ENCODE measurements around the gene PTPRR. TPM values are rescaled to one million over a fixed set of nuclear protein-coding genes. Genes with fewer than 3 reads are reported as not detected.

The PTPRR gene
- total and polyA plus RNA-seq, 4 donors: 0.17 to 1.5 (median 0.61) TPM

GRCh38 chr12:70641691-70642090 lies 278.8 kb downstream of the PTPRR start:
- no peak for TF ChIP-seq CTCF (IDR thresholded peaks at IDR 0.05; ENCODE audit: control extremely low read depth, extremely low read depth)
- Histone ChIP-seq H3K4me1 (ENCODE audit: control insufficient read depth in 5 of 5, insufficient read depth in 5 of 5, low read length in 5 of 5) (peaks cover 2 to 18% (median 6%) of the 10 kb centered on the region in 5 donors), H3K9ac (ENCODE audit: insufficient read depth in 1 of 2, low read length in 2 of 2) (no peak overlapping the region), H3K27ac (ENCODE audit: low read depth in 1 of 2, low read length in 1 of 2) (no peak overlapping the region), H3K36me3 (ENCODE audit: control insufficient read depth in 4 of 4, insufficient read depth in 4 of 4, low read length in 4 of 4) (no peaks in the 10 kb centered on the region), H3K9me3 (ENCODE audit: control insufficient read depth in 4 of 4, insufficient read depth in 3 of 4, low read length in 3 of 4) (no peaks in the 10 kb centered on the region), H3K4me3 (no peak overlapping the region), H3K27me3 (ENCODE audit: control insufficient read depth in 3 of 3, insufficient read depth in 3 of 3, low read length in 2 of 3) (no peaks in the 10 kb centered on the region)
- DNase-seq (peak in 2 of 3 donors; percentile 17 to 49), ATAC-seq (ENCODE audit: insufficient read depth, low FRiP score) (no peak)
- WGBS, 2 donors: 67 to 72% methylated on average over 2 of the region's 2 CpGs

- DNase-seq (no peak), ATAC-seq (ENCODE audit: insufficient read depth, low FRiP score) (no peak)
- no peaks in the 10 kb centered on the region for H3K27me3 ChIP-seq (ENCODE audit: control insufficient read depth in 3 of 3, insufficient read depth in 3 of 3, low read length in 2 of 3)
- H3K4me1 ChIP-seq (ENCODE audit: control insufficient read depth in 5 of 5, insufficient read depth in 5 of 5, low read length in 5 of 5): peaks cover under 1 to 11% (median 4%) of the 10 kb centered on the region in 5 donors
- 82 to 100% methylated on average over 1 of the region's 1 CpG for WGBS, 2 donors
- H3K27ac ChIP-seq (ENCODE audit: low read depth in 1 of 2, low read length in 1 of 2): no peak overlapping the region
- H3K9ac ChIP-seq (ENCODE audit: insufficient read depth in 1 of 2, low read length in 2 of 2): no peak overlapping the region
- no peak for TF ChIP-seq CTCF (IDR thresholded peaks at IDR 0.05; ENCODE audit: control extremely low read depth, extremely low read depth)
- H3K9me3 ChIP-seq (ENCODE audit: control insufficient read depth in 4 of 4, insufficient read depth in 3 of 4, low read length in 3 of 4): no peaks in the 10 kb centered on the region
- H3K36me3 ChIP-seq (ENCODE audit: control insufficient read depth in 4 of 4, insufficient read depth in 4 of 4, low read length in 4 of 4): no peaks in the 10 kb centered on the region
- no peak overlapping the region for H3K4me3 ChIP-seq
These were observed 279.6 kb downstream of the PTPRR start for GRCh38 chr12:70640901-70641300.

GRCh38 chr12:70639535-70639934 lies 281.0 kb downstream of the PTPRR start:
- no peak for ATAC-seq (ENCODE audit: insufficient read depth, low FRiP score)
- Histone ChIP-seq H3K27ac (ENCODE audit: low read depth in 1 of 2, low read length in 1 of 2) (no peak overlapping the region), H3K4me3 (no peak overlapping the region), H3K9ac (ENCODE audit: insufficient read depth in 1 of 2, low read length in 2 of 2) (no peak overlapping the region), H3K36me3 (ENCODE audit: control insufficient read depth in 4 of 4, insufficient read depth in 4 of 4, low read length in 4 of 4) (no peaks in the 10 kb centered on the region), H3K27me3 (ENCODE audit: control insufficient read depth in 3 of 3, insufficient read depth in 3 of 3, low read length in 2 of 3) (no peaks in the 10 kb centered on the region), H3K4me1 (ENCODE audit: control insufficient read depth in 5 of 5, insufficient read depth in 5 of 5, low read length in 5 of 5) (peaks cover 0 to 7% (median 0%) of the 10 kb centered on the region in 5 donors), H3K9me3 (ENCODE audit: control insufficient read depth in 4 of 4, insufficient read depth in 3 of 4, low read length in 3 of 4) (no peaks in the 10 kb centered on the region)
- 96 to 98% methylated on average over 2 of the region's 2 CpGs for WGBS, 2 donors
- TF ChIP-seq CTCF (IDR thresholded peaks at IDR 0.05; ENCODE audit: control extremely low read depth, extremely low read depth): no peak
- no peak for DNase-seq

Measured in lung (tissue), 12 donors.